Kidney (tissue), 14 donors: ENCODE measurements around the gene STEAP2. TPM values are rescaled to one million over a fixed set of nuclear protein-coding genes. Genes with fewer than 3 reads are reported as not detected.

ENCODE experiments used
- DNase-seq, 5 donors: peaks; one replicate each; pipeline ENCODE4 v3.0.0-alpha.2; 2013 to 2020
- FAIRE-seq: peaks from 2 replicates; lab custom pipeline; 2012; peaks lifted over from hg19 to GRCh38; lab: Jason Lieb, UNC
- H3K27ac ChIP-seq, 2 donors: one replicate each; pipeline ENCODE4 v1.7.0; 2013; ENCODE audit warnings: low read depth in 2 of 2, low read length in 2 of 2, inconsistent platforms in 1 of 2
- H3K27me3 ChIP-seq: one replicate; pipeline ENCODE4 v1.7.1; 2013; ENCODE audit warnings: low read length, inconsistent platforms; ENCODE audit not compliant: control insufficient read depth, insufficient read depth
- H3K36me3 ChIP-seq, 3 donors: one replicate each; pipeline versions ENCODE4 v1.7.0 to v1.7.1; 2013; ENCODE audit warnings: low read length in 3 of 3, control low read depth in 1 of 3, inconsistent platforms in 1 of 3; ENCODE audit not compliant: insufficient read depth in 3 of 3, control insufficient read depth in 2 of 3
- H3K4me1 ChIP-seq, 3 donors: one replicate each; pipeline versions ENCODE4 v1.7.0 to v1.7.1; 2013; ENCODE audit warnings: low read length in 3 of 3, inconsistent platforms in 1 of 3, low read depth in 1 of 3; ENCODE audit not compliant: control insufficient read depth in 2 of 3, insufficient read depth in 2 of 3
- H3K4me3 ChIP-seq, 3 donors: one replicate each; pipeline versions ENCODE4 v1.7.0 to v1.8.1; 2013; ENCODE audit warnings: low read length in 3 of 3, control low read depth in 1 of 3, inconsistent platforms in 1 of 3
- H3K9ac ChIP-seq, 3 donors: one replicate each; pipeline versions ENCODE4 v1.7.0 to v1.7.1; 2013; ENCODE audit warnings: low read length in 3 of 3, control low read depth in 1 of 3, inconsistent platforms in 1 of 3
- H3K9me3 ChIP-seq, 3 donors: one replicate each; pipeline versions ENCODE4 v1.7.0 to v1.7.1; 2013; ENCODE audit warnings: low read length in 3 of 3, control low read depth in 1 of 3, inconsistent platforms in 1 of 3; ENCODE audit not compliant: control insufficient read depth in 2 of 3, insufficient read depth in 1 of 3
- CTCF ChIP-seq: IDR thresholded peaks from 3 replicates; pipeline ENCODE4 v1.5.1; 2012; ENCODE audit warnings: mild to moderate bottlenecking, moderate library complexity, borderline replicate concordance; ENCODE audit not compliant: insufficient read depth; ENCODE audit errors: extremely low read depth
- intact Hi-C: fragments of 100-400 bp; cut with DNase I; formaldehyde crosslinking; loops from one replicate; pipeline ENCODE4 v1.11.1; 2022
- polyA plus RNA-seq: library from polyadenylated mRNA; stranded (reverse); fragments of 350-450 nt; fragmentation: Illumina TruSeq; extraction: RNeasy Lipid Tissue Mini Kit (QIAGEN cat#74804); gene quantifications from one replicate; pipeline ENCODE4 v1.2.3, GENCODE V29; 2014; ENCODE audit warnings: low read depth, low replicate concordance; ENCODE audit not compliant: insufficient read depth
- total RNA-seq: library from RNA; stranded (reverse); fragmentation: NEBNext Ultra II Directional; extraction: Animal tissue kit (Norgen Biotek cat#: 25700); gene quantifications from one replicate; pipeline ENCODE4 v1.2.1, GENCODE V29; 2021
- donor health status: control.
- donor health status: control.
- donor health status: control.
- donor health status: control.
- donor health status: control.
- donor health status: DM: yes; HTN: yes; CAD: no.
- donor health status: Normal renal cell carcinoma (clear cell type).

STEAP2 gene
- total and polyA plus RNA-seq, 2 donors from 2014 or later, result 8.9 to 15.8 TPM

GRCh38 chr7:90166153-90166552 lies 45.4 kb upstream of the STEAP2 start:
- no peak for FAIRE-seq
- intact Hi-C loops, result no loop called here
- Histone ChIP-seq H3K36me3 (no peaks in the 10 kb centered on the region), H3K27ac (no peak overlapping the region), H3K27me3 (no peaks in the 10 kb centered on the region), H3K4me1 (no peaks in the 10 kb centered on the region), H3K9ac (no peak overlapping the region), H3K4me3 (no peak overlapping the region), H3K9me3 (no peaks in the 10 kb centered on the region)
- TF ChIP-seq CTCF, result no peak
- DNase-seq, result no peak

DNA sequence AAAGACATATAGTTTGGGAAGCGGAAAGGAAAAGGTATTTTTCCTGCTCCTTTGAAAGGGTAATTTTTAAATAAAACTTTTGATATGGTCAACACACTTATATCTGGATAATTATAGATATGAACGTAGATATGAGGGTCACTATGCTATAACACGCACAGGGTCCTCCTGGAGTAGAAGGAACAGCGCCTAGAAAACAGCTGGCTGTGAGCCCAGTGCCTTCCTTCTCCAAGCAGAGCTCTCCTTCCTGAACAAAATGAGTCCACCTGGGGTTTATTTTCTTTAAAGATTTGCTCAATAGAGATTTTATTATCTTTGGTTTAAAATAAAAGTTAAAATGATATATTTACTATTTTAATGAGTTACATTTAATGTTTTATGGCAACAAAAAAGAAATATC lies 44.2 kb upstream of the STEAP2 start:
- Histone ChIP-seq H3K27ac (no peak overlapping the region), H3K9me3 (no peaks in the 10 kb centered on the region), H3K27me3 (no peaks in the 10 kb centered on the region), H3K9ac (no peak overlapping the region), H3K4me1 (no peaks in the 10 kb centered on the region), H3K4me3 (no peak overlapping the region), H3K36me3 (no peaks in the 10 kb centered on the region)
- TF ChIP-seq CTCF, result no peak
- FAIRE-seq (no peak), DNase-seq (no peak)
- intact Hi-C loops, result no loop called here

- FAIRE-seq, result no peak
Measured at GRCh38 chr7:90169891-90170290, 41.6 kb upstream of the STEAP2 start.

More at GRCh38 chr7:90169891-90170290, 41.6 kb upstream of the STEAP2 start:
- no peak for DNase-seq
- H3K9me3 ChIP-seq, result no peaks in the 10 kb centered on the region
- no peaks in the 10 kb centered on the region for H3K4me1 ChIP-seq
- TF ChIP-seq CTCF, result no peak
- no peak overlapping the region for H3K9ac ChIP-seq
- no peaks in the 10 kb centered on the region for H3K36me3 ChIP-seq
- H3K27ac ChIP-seq, result no peak overlapping the region
- intact Hi-C loops, result no loop called here
- H3K27me3 ChIP-seq, result no peaks in the 10 kb centered on the region
- H3K4me3 ChIP-seq, result no peak overlapping the region
